Panc1 (cell line): Measurements from ENCODE around the gene OAS1. TPM values are rescaled to one million over a fixed set of nuclear protein-coding genes. Genes with fewer than 3 reads are reported as not detected.

Experiments
- ATAC-seq: fragments of 200-7000 bp; cut with Tn5 transposase; 2 replicates; pipeline ENCODE4 v1.9.1; 2020; ENCODE audit warnings: mild to moderate bottlenecking, moderate library complexity
- BruUV-seq: library from RNA; stranded (reverse); fragments of 400-500 nt; replicated peaks from 2 replicates; lab custom pipeline; 2021; lab: Mats Ljungman, UMichigan
- CTCF ChIA-PET: fragments of 300-600 bp; sonication (Branson Sonifier 250); formaldehyde crosslinking; loops from one replicate; lab custom pipeline; 2022; ENCODE audit warnings: antibody characterized with exemption; lab: Charles Lee
- POLR2A ChIA-PET: fragments of 300-600 bp; sonication (Branson Sonifier 250); formaldehyde crosslinking; loops from one replicate; lab custom pipeline; 2022; ENCODE audit warnings: antibody characterized with exemption; lab: Charles Lee
- DNase-seq: peaks from one replicate; pipeline ENCODE4 v3.0.0-alpha.2; 2010; ENCODE audit warnings: low read depth, low spot score
- H3K27ac ChIP-seq: 2 replicates; pipeline ENCODE4 v1.5.1; 2011; ENCODE audit warnings: mild to moderate bottlenecking, low read length, inconsistent platforms
- H3K27me3 ChIP-seq: fragments of 200-500 bp; sonication (Bioruptor generic); 2 replicates; pipeline ENCODE4 v1.6.0; 2014; ENCODE audit warnings: low read length, inconsistent platforms; ENCODE audit not compliant: control insufficient read depth, insufficient read depth
- H3K36me3 ChIP-seq: fragments of 200-500 bp; sonication (Bioruptor generic); 2 replicates; pipeline ENCODE4 v1.5.1; 2014; ENCODE audit warnings: inconsistent platforms, mild to moderate bottlenecking, low read length, moderate library complexity; ENCODE audit not compliant: control insufficient read depth, insufficient read depth
- H3K4me1 ChIP-seq: 2 replicates; pipeline ENCODE4 v1.5.1; 2011; ENCODE audit warnings: inconsistent platforms, mild to moderate bottlenecking, low read length, moderate library complexity; ENCODE audit not compliant: control insufficient read depth, insufficient read depth
- H3K4me3 ChIP-seq, 2 experiments: 2 replicates each; pipeline ENCODE4 v1.5.1; 2011 to 2012; ENCODE audit warnings: low read depth in 2 of 2, low read length in 2 of 2, mild to moderate bottlenecking in 2 of 2, inconsistent platforms in 1 of 2, moderate library complexity in 1 of 2
- H3K9me3 ChIP-seq: fragments of 200-500 bp; sonication (Bioruptor generic); 2 replicates; pipeline ENCODE4 v1.5.1; 2014; ENCODE audit warnings: low read depth, mild to moderate bottlenecking, inconsistent platforms, low read length, moderate library complexity; ENCODE audit not compliant: control insufficient read depth, insufficient read depth
- POLR2AphosphoS5 ChIP-seq: IDR thresholded peaks from 2 replicates; pipeline ENCODE4 v1.6.1; 2012; ENCODE audit warnings: mild to moderate bottlenecking, low read depth, low read length, moderate library complexity
- SIN3A ChIP-seq: IDR thresholded peaks from 2 replicates; pipeline ENCODE4 v1.6.1; 2012; ENCODE audit warnings: low read depth, mild to moderate bottlenecking, low read length, moderate library complexity, borderline replicate concordance; ENCODE audit not compliant: insufficient read depth
- TCF7L2 ChIP-seq: IDR thresholded peaks from 2 replicates; pipeline ENCODE4 v1.6.1; 2011; ENCODE audit warnings: mild to moderate bottlenecking, low read depth, low read length, inconsistent platforms
- in situ Hi-C: cut with HindIII; loops from 2 replicates; pipeline ENCODE4 v1.10.0; 2016; ENCODE audit warnings: low sequenced_read_pairs, low pct_unique_long_range_greater_than_20kb
- intact Hi-C: fragments of 100-400 bp; cut with micrococcal nuclease; formaldehyde crosslinking; loops from one replicate; pipeline ENCODE4 v1.10.0; 2022; ENCODE audit not compliant: unreplicated experiment
- total RNA-seq: library from RNA; stranded (reverse); gene quantifications from one replicate; pipeline ENCODE4 v1.2.1, GENCODE V29; 2021; ENCODE audit not compliant: unreplicated experiment
- TF ChIP-seq, protein P1 (sequence below), 2 experiments: IDR thresholded peaks; 2 replicates each; pipeline ENCODE4 v1.6.1; 2011 to 2012; ENCODE audit warnings: low read depth in 2 of 2, control low read depth in 1 of 2, low read length in 1 of 2, mild to moderate bottlenecking in 1 of 2, moderate library complexity in 1 of 2; ENCODE audit not compliant: insufficient read depth in 1 of 2
- TF ChIP-seq, protein P2 (sequence below): fragments of 450-650 bp; IDR thresholded peaks from 2 replicates; pipeline ENCODE4 v1.5.1; 2017; ENCODE audit warnings: mild to moderate bottlenecking

OAS1 gene
- total RNA-seq, 1 experiment from 2014 or later: 4.5 TPM

DNA sequence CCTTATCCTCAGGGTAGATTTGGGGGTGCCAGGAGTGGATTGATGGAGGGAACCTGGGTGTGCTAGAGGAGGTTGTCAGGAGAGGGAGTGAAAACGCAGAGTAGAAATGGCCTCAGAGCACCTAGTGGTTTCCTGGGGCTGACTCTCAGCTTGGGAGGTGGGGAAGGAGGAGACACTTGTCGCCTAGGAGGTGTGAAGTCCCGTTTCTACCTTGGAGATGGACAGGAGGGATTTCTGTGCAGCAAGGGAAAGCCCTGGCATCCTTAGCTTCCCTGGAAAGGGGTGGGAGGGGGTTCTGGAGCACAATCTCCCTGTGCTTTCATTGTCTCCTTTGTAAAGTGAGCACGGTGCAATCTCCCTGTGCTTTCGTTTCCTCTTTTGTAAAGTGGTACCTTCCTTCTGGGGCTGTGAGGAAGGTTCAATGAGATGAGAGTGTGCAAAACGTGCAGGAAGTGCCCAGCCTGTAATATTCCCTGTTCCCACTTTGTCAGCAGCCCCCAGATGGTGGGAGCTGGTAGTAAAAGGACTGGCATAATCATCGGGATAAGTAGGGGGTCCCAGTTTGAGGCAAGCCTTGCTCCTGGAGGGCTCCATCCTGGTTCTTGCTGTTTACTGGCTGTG, 33.1 kb downstream of the OAS1 start:
- peak overlapping the region in 1 of 2 experiments; percentile 73; a peak in 2 of 4 replicates for H3K4me3 ChIP-seq
- in situ Hi-C loops: no loop called here
- H3K36me3 ChIP-seq: no peaks in the 10 kb centered on the region
- intact Hi-C loops: no loop called here
- no peak for DNase-seq
- ChIA-PET CTCF (no interaction called here), POLR2A (no interaction called here)
- H3K27me3 ChIP-seq: no peaks in the 10 kb centered on the region
- no peaks in the 10 kb centered on the region for H3K9me3 ChIP-seq
- BruUV-seq: no TSS peak
- no peak for TF ChIP-seq POLR2AphosphoS5
- TF ChIP-seq, protein P1, sequence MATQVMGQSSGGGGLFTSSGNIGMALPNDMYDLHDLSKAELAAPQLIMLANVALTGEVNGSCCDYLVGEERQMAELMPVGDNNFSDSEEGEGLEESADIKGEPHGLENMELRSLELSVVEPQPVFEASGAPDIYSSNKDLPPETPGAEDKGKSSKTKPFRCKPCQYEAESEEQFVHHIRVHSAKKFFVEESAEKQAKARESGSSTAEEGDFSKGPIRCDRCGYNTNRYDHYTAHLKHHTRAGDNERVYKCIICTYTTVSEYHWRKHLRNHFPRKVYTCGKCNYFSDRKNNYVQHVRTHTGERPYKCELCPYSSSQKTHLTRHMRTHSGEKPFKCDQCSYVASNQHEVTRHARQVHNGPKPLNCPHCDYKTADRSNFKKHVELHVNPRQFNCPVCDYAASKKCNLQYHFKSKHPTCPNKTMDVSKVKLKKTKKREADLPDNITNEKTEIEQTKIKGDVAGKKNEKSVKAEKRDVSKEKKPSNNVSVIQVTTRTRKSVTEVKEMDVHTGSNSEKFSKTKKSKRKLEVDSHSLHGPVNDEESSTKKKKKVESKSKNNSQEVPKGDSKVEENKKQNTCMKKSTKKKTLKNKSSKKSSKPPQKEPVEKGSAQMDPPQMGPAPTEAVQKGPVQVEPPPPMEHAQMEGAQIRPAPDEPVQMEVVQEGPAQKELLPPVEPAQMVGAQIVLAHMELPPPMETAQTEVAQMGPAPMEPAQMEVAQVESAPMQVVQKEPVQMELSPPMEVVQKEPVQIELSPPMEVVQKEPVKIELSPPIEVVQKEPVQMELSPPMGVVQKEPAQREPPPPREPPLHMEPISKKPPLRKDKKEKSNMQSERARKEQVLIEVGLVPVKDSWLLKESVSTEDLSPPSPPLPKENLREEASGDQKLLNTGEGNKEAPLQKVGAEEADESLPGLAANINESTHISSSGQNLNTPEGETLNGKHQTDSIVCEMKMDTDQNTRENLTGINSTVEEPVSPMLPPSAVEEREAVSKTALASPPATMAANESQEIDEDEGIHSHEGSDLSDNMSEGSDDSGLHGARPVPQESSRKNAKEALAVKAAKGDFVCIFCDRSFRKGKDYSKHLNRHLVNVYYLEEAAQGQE (IDR thresholded peaks at IDR 0.05; ENCODE audit: insufficient read depth in 1 of 2, low read depth in 2 of 2, low read length in 1 of 2): no peak
- H3K27ac ChIP-seq: peak overlapping the region; percentile 36; the same call in 1 of the 2 replicates
- peaks cover 12% of the 10 kb centered on the region; the same call in 1 of the 2 replicates for H3K4me1 ChIP-seq
- no peak for ATAC-seq

DNA sequence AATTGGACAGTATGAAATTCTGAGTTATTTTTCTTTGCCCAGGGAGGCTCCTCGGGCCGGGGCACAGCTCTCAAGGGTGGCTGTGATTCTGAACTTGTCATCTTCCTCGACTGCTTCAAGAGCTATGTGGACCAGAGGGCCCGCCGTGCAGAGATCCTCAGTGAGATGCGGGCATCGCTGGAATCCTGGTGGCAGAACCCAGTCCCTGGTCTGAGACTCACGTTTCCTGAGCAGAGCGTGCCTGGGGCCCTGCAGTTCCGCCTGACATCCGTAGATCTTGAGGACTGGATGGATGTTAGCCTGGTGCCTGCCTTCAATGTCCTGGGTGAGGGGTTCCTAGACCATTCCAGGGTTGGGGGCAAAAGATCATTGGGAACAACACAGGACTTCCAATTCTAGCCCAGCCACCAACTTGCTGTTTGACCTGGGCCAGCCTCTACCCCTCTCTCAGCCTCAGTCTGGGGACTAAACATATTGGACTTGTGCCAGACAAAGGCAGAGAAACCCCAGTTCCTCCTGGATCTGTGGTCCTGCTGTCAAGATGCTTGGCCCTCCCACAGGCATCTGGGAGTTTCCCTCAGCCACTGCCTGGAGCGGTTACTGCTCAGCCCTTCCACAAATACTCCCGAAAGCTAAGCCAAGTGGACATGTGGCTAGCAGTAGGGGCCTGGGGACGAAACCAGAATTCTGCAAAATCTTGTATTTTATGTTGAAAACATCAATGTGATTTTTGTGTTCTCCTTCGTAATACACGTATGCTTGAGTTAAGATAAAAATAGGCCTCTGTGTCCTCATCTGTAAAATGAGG, 35.0 kb downstream of the OAS1 start:
- no peak for DNase-seq
- no peak overlapping the region for H3K27ac ChIP-seq
- intact Hi-C loops (no loop called here), in situ Hi-C loops (no loop called here)
- H3K27me3 ChIP-seq: no peaks in the 10 kb centered on the region
- ChIA-PET CTCF (no interaction called here), POLR2A (no interaction called here)
- no TSS peak for BruUV-seq
- H3K36me3 ChIP-seq: no peaks in the 10 kb centered on the region
- no peak for TF ChIP-seq POLR2AphosphoS5
- TF ChIP-seq, protein P2, sequence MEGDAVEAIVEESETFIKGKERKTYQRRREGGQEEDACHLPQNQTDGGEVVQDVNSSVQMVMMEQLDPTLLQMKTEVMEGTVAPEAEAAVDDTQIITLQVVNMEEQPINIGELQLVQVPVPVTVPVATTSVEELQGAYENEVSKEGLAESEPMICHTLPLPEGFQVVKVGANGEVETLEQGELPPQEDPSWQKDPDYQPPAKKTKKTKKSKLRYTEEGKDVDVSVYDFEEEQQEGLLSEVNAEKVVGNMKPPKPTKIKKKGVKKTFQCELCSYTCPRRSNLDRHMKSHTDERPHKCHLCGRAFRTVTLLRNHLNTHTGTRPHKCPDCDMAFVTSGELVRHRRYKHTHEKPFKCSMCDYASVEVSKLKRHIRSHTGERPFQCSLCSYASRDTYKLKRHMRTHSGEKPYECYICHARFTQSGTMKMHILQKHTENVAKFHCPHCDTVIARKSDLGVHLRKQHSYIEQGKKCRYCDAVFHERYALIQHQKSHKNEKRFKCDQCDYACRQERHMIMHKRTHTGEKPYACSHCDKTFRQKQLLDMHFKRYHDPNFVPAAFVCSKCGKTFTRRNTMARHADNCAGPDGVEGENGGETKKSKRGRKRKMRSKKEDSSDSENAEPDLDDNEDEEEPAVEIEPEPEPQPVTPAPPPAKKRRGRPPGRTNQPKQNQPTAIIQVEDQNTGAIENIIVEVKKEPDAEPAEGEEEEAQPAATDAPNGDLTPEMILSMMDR: no peak
- no peak for TF ChIP-seq SIN3A
- TF ChIP-seq, protein P1 (IDR thresholded peaks at IDR 0.05; ENCODE audit: insufficient read depth in 1 of 2, low read depth in 2 of 2, low read length in 1 of 2): no peak
- no peak for TF ChIP-seq TCF7L2
- no peak for ATAC-seq
- H3K4me3 ChIP-seq: no peak overlapping the region
- H3K4me1 ChIP-seq: peaks cover 12% of the 10 kb centered on the region; the same call in 1 of the 2 replicates
- H3K9me3 ChIP-seq: no peaks in the 10 kb centered on the region
